GM12878 (cell line): ENCODE results near the gene CACNA1E. TPM values are rescaled to one million over a fixed set of nuclear protein-coding genes. Genes with fewer than 3 reads are reported as not detected.

ENCODE experiments used
- ATAC-seq: fragments of 200-7000 bp; cut with Tn5 transposase; 3 replicates; pipeline ENCODE4 v1.9.1; 2020; ENCODE audit warnings: mild to moderate bottlenecking, moderate library complexity
- BruUV-seq: library from RNA; stranded (reverse); fragments of 400-500 nt; replicated peaks from 2 replicates; lab custom pipeline; 2021; lab: Mats Ljungman, UMichigan
- CTCF ChIA-PET: fragments of 300-600 bp; sonication (Branson Sonifier 250); formaldehyde crosslinking; extraction: SDS; loops from one replicate; lab custom pipeline; 2021; ENCODE audit warnings: inconsistent platforms; lab: Yijun Ruan, JAX
- POLR2A ChIA-PET: fragments of 350-600 bp; formaldehyde crosslinking; extraction: SDS; loops from one replicate; lab custom pipeline; 2021; ENCODE audit warnings: inconsistent platforms; lab: Charles Lee
- RAD21 ChIA-PET: fragments of 300-600 bp; sonication (Branson Sonifier 250); formaldehyde crosslinking; loops from one replicate; lab custom pipeline; 2023; ENCODE audit warnings: antibody characterized with exemption; ENCODE audit not compliant: unreplicated experiment; lab: Charles Lee
- SMC1A ChIA-PET: fragments of 300-600 bp; sonication (Branson Sonifier 250); formaldehyde crosslinking; loops from one replicate; lab custom pipeline; 2023; ENCODE audit not compliant: unreplicated experiment, uncharacterized antibody; lab: Charles Lee
- DNase-seq: peaks from one replicate; pipeline ENCODE4 v3.0.0-alpha.2; 2011; ENCODE audit warnings: low read depth, low spot score
- FAIRE-seq: peaks from 3 replicates; lab custom pipeline; 2011; peaks lifted over from hg19 to GRCh38; lab: Jason Lieb, UNC
- H2AFZ ChIP-seq: 2 replicates; pipeline ENCODE4 v1.6.0; 2011; ENCODE audit warnings: low read depth, low read length, control low read depth; ENCODE audit not compliant: control insufficient read depth
- H3K27ac ChIP-seq: 2 replicates; pipeline ENCODE4 v1.5.1; 2011; ENCODE audit warnings: control low read depth; ENCODE audit not compliant: control insufficient read depth, insufficient read depth
- H3K27me3 ChIP-seq, 2 experiments: replicated peaks in 1 of 2; 2 replicates each; pipeline versions ENCODE4 v1.6.0 to v1.6.1; 2011; ENCODE audit warnings: low read length in 1 of 2; ENCODE audit not compliant: control insufficient read depth in 2 of 2, insufficient read depth in 2 of 2
- H3K36me3 ChIP-seq, 2 experiments: 2 replicates each; pipeline ENCODE4 v1.5.1; 2011; ENCODE audit warnings: low read length in 1 of 2; ENCODE audit not compliant: control insufficient read depth in 2 of 2, insufficient read depth in 2 of 2
- H3K4me1 ChIP-seq: 2 replicates; pipeline ENCODE4 v1.6.1; 2011; ENCODE audit warnings: mild to moderate bottlenecking, low read length, moderate library complexity, mixed read lengths; ENCODE audit not compliant: control insufficient read depth, insufficient read depth
- H3K4me2 ChIP-seq: 2 replicates; pipeline ENCODE4 v1.6.0; 2011; ENCODE audit warnings: control low read depth; ENCODE audit not compliant: control insufficient read depth, insufficient read depth
- H3K4me3 ChIP-seq: fragments of 200-600 bp; sonication (generic); 2 replicates; pipeline ENCODE4 v1.5.1; 2016
- H3K79me2 ChIP-seq: 2 replicates; pipeline ENCODE4 v1.6.0; 2011; ENCODE audit warnings: low read length; ENCODE audit not compliant: control insufficient read depth, insufficient read depth
- H3K9ac ChIP-seq: 2 replicates; pipeline ENCODE4 v1.8.0; 2011; ENCODE audit warnings: low read length, control low read depth, mixed read lengths; ENCODE audit not compliant: control insufficient read depth, insufficient read depth
- H3K9me3 ChIP-seq: replicated peaks from 3 replicates; pipeline ENCODE4 v1.5.1; 2011; ENCODE audit warnings: mild to moderate bottlenecking, low read length; ENCODE audit not compliant: control insufficient read depth, insufficient read depth
- H4K20me1 ChIP-seq: 2 replicates; pipeline ENCODE4 v1.6.0; 2011; ENCODE audit not compliant: control insufficient read depth, insufficient read depth
- BRCA1 ChIP-seq: IDR thresholded peaks from 2 replicates; pipeline ENCODE4 v1.6.1; 2011; ENCODE audit warnings: low read depth, low read length, improper control_type of control experiment
- E2F8 ChIP-seq: fragments of 450-650 bp; IDR thresholded peaks from 2 replicates; pipeline ENCODE4 v1.6.1; 2018; ENCODE audit warnings: mild to moderate bottlenecking, low read depth, moderate library complexity; ENCODE audit not compliant: partially characterized antibody
- E4F1 ChIP-seq: fragments of 450-650 bp; IDR thresholded peaks from 2 replicates; pipeline ENCODE4 v1.6.1; 2018; ENCODE audit warnings: borderline replicate concordance, mild to moderate bottlenecking; ENCODE audit not compliant: partially characterized antibody
- GATAD2B ChIP-seq: fragments of 450-650 bp; conservative IDR thresholded peaks from 2 replicates; pipeline ENCODE4 v1.6.1; 2017; ENCODE audit warnings: low read depth, mild to moderate bottlenecking, moderate library complexity
- HDAC6 ChIP-seq: fragments of 200-600 bp; sonication (generic); IDR thresholded peaks from one replicate; pipeline ENCODE4 v1.8.0; 2017; ENCODE audit warnings: antibody characterized with exemption; ENCODE audit not compliant: unreplicated experiment
- MTA3 ChIP-seq: IDR thresholded peaks from 2 replicates; pipeline ENCODE4 v1.6.1; 2012; ENCODE audit warnings: low read length, inconsistent platforms, borderline replicate concordance
- MYB ChIP-seq: fragments of 150-350 bp; IDR thresholded peaks from 2 replicates; pipeline ENCODE4 v1.6.1; 2014; ENCODE audit warnings: mild to moderate bottlenecking, low read depth, low read length, borderline replicate concordance
- NR2C2 ChIP-seq: IDR thresholded peaks from 2 replicates; pipeline ENCODE4 v1.6.1; 2011; ENCODE audit warnings: borderline replicate concordance, low read depth; ENCODE audit not compliant: control insufficient read depth, insufficient read length
- PAX5 ChIP-seq: IDR thresholded peaks from 2 replicates; pipeline ENCODE4 v1.6.1; 2011; ENCODE audit warnings: low read depth, low read length, borderline replicate concordance
- RB1 ChIP-seq: fragments of 450-650 bp; formaldehyde crosslinking; IDR thresholded peaks from 2 replicates; pipeline ENCODE4 v1.6.1; 2017; ENCODE audit warnings: mild to moderate bottlenecking, borderline replicate concordance
- SMAD1 ChIP-seq: fragments of 450-650 bp; IDR thresholded peaks from 2 replicates; pipeline ENCODE4 v1.6.1; 2018; ENCODE audit warnings: mild to moderate bottlenecking, low read depth; ENCODE audit not compliant: partially characterized antibody
- STAT3 ChIP-seq: IDR thresholded peaks from 2 replicates; pipeline ENCODE4 v1.6.1; 2011; ENCODE audit warnings: low read depth, low read length, improper control_type of control experiment
- TBL1XR1 ChIP-seq: IDR thresholded peaks from 2 replicates; pipeline ENCODE4 v1.6.1; 2012; ENCODE audit warnings: low read depth, low read length, improper control_type of control experiment
- TCF7 ChIP-seq: IDR thresholded peaks from 2 replicates; pipeline ENCODE4 v1.6.1; 2014; ENCODE audit warnings: antibody characterized with exemption, borderline replicate concordance
- WGBS: methylation state at CpG from one replicate; pipeline ENCODE4 v1.1.6; 2016; ENCODE audit warnings: low lambda C conversion rate; ENCODE audit not compliant: insufficient replicate concordance, insufficient coverage; ENCODE audit errors: missing lambda C conversion rate; 5-methylcytosine and 5-hydroxymethylcytosine counted together
- in situ Hi-C: fragments of 300-500 bp; cut with MboI; formaldehyde crosslinking; loops from 9 replicates; pipeline ENCODE4 v1.14.3; 2018; ENCODE audit warnings: mixed read lengths
- intact Hi-C: fragments of 100-400 bp; cut with micrococcal nuclease; formaldehyde crosslinking; loops from one replicate; pipeline ENCODE4 v1.14.2; 2022; ENCODE audit not compliant: unreplicated experiment
- polyA plus RNA-seq, 11 experiments: library from polyadenylated mRNA; depleted of rRNA in 4 of 11; unstranded in 6 of 11; stranded (reverse) in 5 of 11; fragments of >200 nt; fragmentation: Nextera tagmentation in 4 of 11; fragmentation: Illumina TruSeq in 1 of 11; extraction: Ambion mirVana in 4 of 11; extraction: Trizol in 1 of 11; gene quantifications; 1 replicate in 1 of 11; 2 replicates in 10 of 11; pipeline versions ENCODE4 v1.2.1 to v1.2.3, GENCODE V29; 2011 to 2016; ENCODE audit warnings: inconsistent platforms in 2 of 11, missing spikeins in 2 of 11, low read depth in 1 of 11
- total RNA-seq, 4 experiments: library from RNA; depleted of rRNA in 3 of 4; stranded (reverse); fragments of >200 nt in 3 of 4; fragmentation: Illumina TruSeq in 1 of 4; extraction: Trizol in 1 of 4; gene quantifications; 2 replicates each; pipeline versions ENCODE4 v1.2.1 to v1.2.3, GENCODE V29; 2013 to 2021

Gene CACNA1E
- total and polyA plus RNA-seq, 10 of the 15 experiments (the other 5 are each of a cell fraction or from before 2014, with no cell fraction given): 0.57 to 22.0 (median 8.5) TPM

- no peaks in the 10 kb centered on the region for H3K79me2 ChIP-seq
- SMC1A ChIA-PET: no interaction called here
- H3K9ac ChIP-seq: no peak overlapping the region
- H4K20me1 ChIP-seq: no peaks in the 10 kb centered on the region
- H2AFZ ChIP-seq: no peak overlapping the region
- POLR2A ChIA-PET: no interaction called here
- BruUV-seq: no TSS peak
- 36% methylated on average over 4 of the region's 4 CpGs for WGBS
- no peak for DNase-seq
- no peak overlapping the region for H3K27ac ChIP-seq
- H3K27me3 ChIP-seq: no peaks in the 10 kb centered on the region
- no peaks in the 10 kb centered on the region for H3K9me3 ChIP-seq
- no peak for ATAC-seq
- RAD21 ChIA-PET: no interaction called here
- no peak overlapping the region for H3K4me3 ChIP-seq
- CTCF ChIA-PET: interaction anchor here (1.3 kb wide), 1 partner anchor 124 kb away, joined by 3 read pairs; no protein-coding TSS in a partner anchor
- FAIRE-seq: no peak
- no peak for TF ChIP-seq PAX5
- no peak for TF ChIP-seq STAT3
- TF ChIP-seq GATAD2B: no peak
- no peak for TF ChIP-seq TCF7
- intact Hi-C loops (no loop called here), in situ Hi-C loops (no loop called here)
- H3K4me1 ChIP-seq: no peaks in the 10 kb centered on the region
- no peaks in the 10 kb centered on the region for H3K36me3 ChIP-seq
- no peak overlapping the region for H3K4me2 ChIP-seq
These were observed 329.9 kb downstream of the CACNA1E start for GRCh38 chr1:181813266-181813665.

GRCh38 chr1:181816608-181817007, 333.3 kb downstream of the CACNA1E start:
- no peaks in the 10 kb centered on the region for H3K4me1 ChIP-seq
- TF ChIP-seq NR2C2 (no peak), TBL1XR1 (no peak), RB1 (no peak), MTA3 (no peak), BRCA1 (no peak), E4F1 (no peak), SMAD1 (no peak), HDAC6 (no peak), MYB (no peak), E2F8 (no peak)

More at GRCh38 chr1:181816608-181817007, 333.3 kb downstream of the CACNA1E start:
- no TSS peak for BruUV-seq
- WGBS: 37% methylated on average over 4 of the region's 4 CpGs
- intact Hi-C loops: no loop called here
- no peak for ATAC-seq
- Histone ChIP-seq H3K27ac (no peak overlapping the region), H3K9me3 (no peaks in the 10 kb centered on the region), H3K9ac (no peak overlapping the region), H3K4me3 (no peak overlapping the region), H3K27me3 (no peaks in the 10 kb centered on the region), H2AFZ (no peak overlapping the region), H3K36me3 (no peaks in the 10 kb centered on the region), H3K79me2 (no peaks in the 10 kb centered on the region), H3K4me2 (no peak overlapping the region), H4K20me1 (no peaks in the 10 kb centered on the region)
- DNase-seq: no peak
- POLR2A ChIA-PET: no interaction called here
- SMC1A ChIA-PET: interaction anchor here (1.4 to 1.7 kb wide), 2 partner anchors 9 to 337 kb away, joined by 4 read pairs; no protein-coding TSS in a partner anchor
- in situ Hi-C loops: no loop called here
- CTCF ChIA-PET: interaction anchor here (0.8 to 1.3 kb wide), 2 partner anchors 9 to 238 kb away, joined by 3 to 4 read pairs; no protein-coding TSS in a partner anchor
- FAIRE-seq: no peak
- RAD21 ChIA-PET: no interaction called here
